HEK293T (cell line): ENCODE data around the gene PXN.

Experiments
- CTBP1 ChIP-seq: fragments of 450-650 bp; IDR thresholded peaks from 2 replicates; pipeline ENCODE4 v1.6.1; 2016; ENCODE audit warnings: borderline replicate concordance
- ELF4 ChIP-seq: fragments of 450-650 bp; IDR thresholded peaks from 2 replicates; pipeline ENCODE4 v1.6.1; 2017; ENCODE audit warnings: antibody characterized with exemption
- FOXK2 ChIP-seq: fragments of 450-650 bp; IDR thresholded peaks from 2 replicates; pipeline ENCODE4 v1.6.1; 2016; ENCODE audit warnings: mild to moderate bottlenecking
- FOXM1 ChIP-seq: fragments of 450-650 bp; IDR thresholded peaks from 2 replicates; pipeline ENCODE4 v1.6.1; 2017; ENCODE audit warnings: mild to moderate bottlenecking, borderline replicate concordance
- NFRKB ChIP-seq: fragments of 450-650 bp; IDR thresholded peaks from 2 replicates; pipeline ENCODE4 v1.6.1; 2016; ENCODE audit warnings: mild to moderate bottlenecking, moderate library complexity
- TARDBP ChIP-seq: fragments of 450-650 bp; IDR thresholded peaks from 2 replicates; pipeline ENCODE4 v1.6.1; 2016
- ZNF384 ChIP-seq: fragments of 450-650 bp; IDR thresholded peaks from 2 replicates; pipeline ENCODE4 v1.6.1; 2016

DNA sequence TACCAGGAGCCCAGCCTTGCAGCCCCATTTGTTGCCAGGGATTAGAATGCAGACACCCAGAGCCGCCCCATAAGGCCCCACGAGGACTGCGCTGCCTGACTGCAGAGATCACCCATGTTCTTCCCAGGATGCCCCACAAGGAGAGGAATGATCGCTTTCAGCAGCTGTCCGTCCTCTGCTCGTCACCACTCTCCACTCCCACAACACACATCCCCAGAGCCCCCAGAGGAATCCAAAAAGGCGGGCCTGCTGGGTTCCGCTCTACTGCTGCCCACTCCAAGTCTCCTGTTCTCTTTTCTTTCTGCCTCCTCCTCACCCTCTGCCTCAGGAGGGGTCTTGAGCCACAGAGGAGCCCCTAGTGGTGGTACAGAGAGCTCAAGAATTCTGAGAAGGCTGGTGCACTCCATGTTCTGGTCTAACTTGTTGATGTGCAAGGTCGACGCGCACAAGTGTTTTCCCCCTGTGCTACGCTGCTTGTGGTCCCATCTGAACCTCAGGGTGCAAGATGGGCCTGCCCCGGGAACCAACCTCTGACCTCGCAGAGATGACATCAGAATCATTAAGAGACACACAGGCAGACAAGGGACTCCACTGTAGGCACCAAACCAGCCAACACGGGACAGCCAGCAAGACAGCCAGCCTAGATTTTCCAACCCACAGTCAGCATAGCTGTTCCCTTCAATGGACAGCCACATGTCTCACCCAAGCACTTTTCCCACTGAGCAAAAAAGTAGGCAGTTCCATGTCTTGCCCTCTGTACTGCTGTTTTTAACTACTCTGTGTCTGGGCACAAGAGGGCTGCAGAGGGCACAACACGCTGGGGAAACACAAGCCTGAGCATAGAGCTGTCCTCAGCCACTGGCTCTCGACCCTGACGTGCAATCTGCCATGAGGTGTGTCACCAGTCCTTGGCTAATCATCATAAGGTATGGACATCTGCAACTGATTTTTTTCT, 29.9 kb downstream of the PXN start:
- no peak for TF ChIP-seq ELF4
- no peak for TF ChIP-seq TARDBP
- no peak for TF ChIP-seq NFRKB
- no peak for TF ChIP-seq FOXM1
- no peak for TF ChIP-seq FOXK2
- TF ChIP-seq CTBP1 = no peak
- no peak for TF ChIP-seq ZNF384
